Esophagus squamous epithelium (tissue), 4 donors: ENCODE results near the gene LMO1.

Experiments
- POLR2A ChIP-seq, 4 donors: fragments of 450-650 bp; IDR thresholded peaks; one replicate each; pipeline ENCODE4 v1.6.1; 2017; ENCODE audit warnings: antibody characterized with exemption in 4 of 4, mild to moderate bottlenecking in 4 of 4, moderate library complexity in 3 of 4
- TF ChIP-seq, protein P1 (sequence below), 6 experiments: fragments of 450-650 bp in 4 of 6; fragments of 200-600 bp in 2 of 6; sonication (generic) in 2 of 6; IDR thresholded peaks; one replicate each; pipeline ENCODE4 v1.5.1; 2016 to 2019; ENCODE audit warnings: antibody characterized with exemption in 6 of 6, mild to moderate bottlenecking in 4 of 6, moderate library complexity in 4 of 6

DNA sequence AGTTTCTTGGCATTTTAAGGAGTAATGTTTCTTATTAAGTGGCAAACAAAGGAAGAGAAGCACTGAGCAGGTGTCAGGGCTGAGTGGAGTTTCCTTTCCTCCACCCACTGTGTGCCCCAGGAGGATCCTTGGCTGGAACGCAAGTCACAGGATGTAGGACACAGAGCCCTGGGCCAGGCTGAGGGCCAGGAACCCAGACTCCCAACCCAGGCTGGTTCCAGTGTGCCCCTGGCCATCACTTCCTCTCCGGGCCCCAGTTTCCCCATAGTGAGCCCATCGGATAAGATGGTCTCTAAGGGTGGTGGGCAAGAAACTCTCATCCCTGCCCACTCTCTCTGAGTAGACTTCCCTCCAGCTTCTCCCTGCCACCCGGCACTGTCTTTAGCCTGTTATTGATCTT, 45.3 kb downstream of the LMO1 start:
- TF ChIP-seq, protein P1, sequence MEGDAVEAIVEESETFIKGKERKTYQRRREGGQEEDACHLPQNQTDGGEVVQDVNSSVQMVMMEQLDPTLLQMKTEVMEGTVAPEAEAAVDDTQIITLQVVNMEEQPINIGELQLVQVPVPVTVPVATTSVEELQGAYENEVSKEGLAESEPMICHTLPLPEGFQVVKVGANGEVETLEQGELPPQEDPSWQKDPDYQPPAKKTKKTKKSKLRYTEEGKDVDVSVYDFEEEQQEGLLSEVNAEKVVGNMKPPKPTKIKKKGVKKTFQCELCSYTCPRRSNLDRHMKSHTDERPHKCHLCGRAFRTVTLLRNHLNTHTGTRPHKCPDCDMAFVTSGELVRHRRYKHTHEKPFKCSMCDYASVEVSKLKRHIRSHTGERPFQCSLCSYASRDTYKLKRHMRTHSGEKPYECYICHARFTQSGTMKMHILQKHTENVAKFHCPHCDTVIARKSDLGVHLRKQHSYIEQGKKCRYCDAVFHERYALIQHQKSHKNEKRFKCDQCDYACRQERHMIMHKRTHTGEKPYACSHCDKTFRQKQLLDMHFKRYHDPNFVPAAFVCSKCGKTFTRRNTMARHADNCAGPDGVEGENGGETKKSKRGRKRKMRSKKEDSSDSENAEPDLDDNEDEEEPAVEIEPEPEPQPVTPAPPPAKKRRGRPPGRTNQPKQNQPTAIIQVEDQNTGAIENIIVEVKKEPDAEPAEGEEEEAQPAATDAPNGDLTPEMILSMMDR (IDR thresholded peaks at IDR 0.05) = no peak
- no peak for TF ChIP-seq POLR2A (IDR thresholded peaks at IDR 0.05)
